Calu3 (cell line): ENCODE data around the gene GSE1. TPM values are rescaled to one million over a fixed set of nuclear protein-coding genes. Genes with fewer than 3 reads are reported as not detected.

ENCODE experiments used
- Bru-seq: library from RNA; stranded (reverse); fragments of 400-500 nt; gene quantifications from one replicate; lab custom pipeline; 2021; lab: Mats Ljungman, UMichigan
- BruChase-seq, 2 experiments: library from RNA; stranded (reverse); fragments of 400-500 nt; gene quantifications; one replicate each; lab custom pipeline; 2021; lab: Mats Ljungman, UMichigan
- BruUV-seq: library from RNA; stranded (reverse); fragments of 400-500 nt; replicated peaks from 2 replicates; lab custom pipeline; 2021; lab: Mats Ljungman, UMichigan
- CTCF ChIA-PET: fragments of 300-600 bp; sonication (Branson Sonifier 250); formaldehyde crosslinking; loops from one replicate; lab custom pipeline; 2022; ENCODE audit warnings: antibody characterized with exemption; lab: Charles Lee
- DNase-seq: peaks from one replicate; pipeline ENCODE4 v3.0.0; 2022
- H3K27ac Mint-ChIP-seq: one replicate; pipeline ENCODE4 v1.8.0; 2022; ENCODE audit warnings: mixed read lengths; ENCODE audit not compliant: unreplicated experiment
- H3K27me3 Mint-ChIP-seq: one replicate; pipeline ENCODE4 v1.8.0; 2022; ENCODE audit warnings: mixed read lengths; ENCODE audit not compliant: unreplicated experiment
- H3K36me3 Mint-ChIP-seq: one replicate; pipeline ENCODE4 v1.8.0; 2022; ENCODE audit warnings: mild to moderate bottlenecking, moderate library complexity, mixed read lengths; ENCODE audit not compliant: insufficient read depth, unreplicated experiment
- H3K4me1 Mint-ChIP-seq: one replicate; pipeline ENCODE4 v1.8.0; 2022; ENCODE audit warnings: mild to moderate bottlenecking, low read depth, mixed read lengths; ENCODE audit not compliant: unreplicated experiment
- H3K4me3 Mint-ChIP-seq: one replicate; pipeline ENCODE4 v1.8.0; 2022; ENCODE audit warnings: mild to moderate bottlenecking, low read depth, moderate library complexity, mixed read lengths; ENCODE audit not compliant: unreplicated experiment
- H3K9me3 Mint-ChIP-seq: one replicate; pipeline ENCODE4 v1.8.0; 2022; ENCODE audit warnings: low read depth, mixed read lengths; ENCODE audit not compliant: unreplicated experiment
- intact Hi-C: fragments of 100-400 bp; cut with micrococcal nuclease; formaldehyde crosslinking; loops from one replicate; pipeline ENCODE4 v1.10.0; 2022; ENCODE audit not compliant: unreplicated experiment
- long read RNA-seq: library from polyadenylated mRNA; stranded (forward); transcript quantifications from one replicate; pipeline ENCODE4 v2.0.0, GENCODE V29; 2022
- total RNA-seq: library from RNA; stranded (reverse); gene quantifications from 2 replicates; pipeline ENCODE4 v1.2.3, GENCODE V29; 2022
- TF ChIP-seq, protein P1 (sequence below): fragments of 200-600 bp; IDR thresholded peaks from one replicate; pipeline ENCODE4 v1.8.0; 2022; ENCODE audit warnings: antibody characterized with exemption; ENCODE audit not compliant: unreplicated experiment

The GSE1 gene
- total RNA-seq, result 45.3 and 46.2 TPM in 2 replicates
- Bru-seq, nascent RNA, result percentile 65 among the genes with signal in this experiment
- BruChase-seq, experiment 1, labeled RNA remaining after a 6-hour chase, result percentile 72 among the genes with signal in this experiment
- BruChase-seq, experiment 2, labeled RNA remaining after a 2-hour chase, result percentile 76 among the genes with signal in this experiment
- long read RNA-seq, full-length matches to known transcripts, result 2 of 14 reads
- long read RNA-seq, partial matches to known transcripts, result 7 of 14 reads
- long read RNA-seq, other reads (novel, unspliced or antisense), result 5 of 14 reads

DNA sequence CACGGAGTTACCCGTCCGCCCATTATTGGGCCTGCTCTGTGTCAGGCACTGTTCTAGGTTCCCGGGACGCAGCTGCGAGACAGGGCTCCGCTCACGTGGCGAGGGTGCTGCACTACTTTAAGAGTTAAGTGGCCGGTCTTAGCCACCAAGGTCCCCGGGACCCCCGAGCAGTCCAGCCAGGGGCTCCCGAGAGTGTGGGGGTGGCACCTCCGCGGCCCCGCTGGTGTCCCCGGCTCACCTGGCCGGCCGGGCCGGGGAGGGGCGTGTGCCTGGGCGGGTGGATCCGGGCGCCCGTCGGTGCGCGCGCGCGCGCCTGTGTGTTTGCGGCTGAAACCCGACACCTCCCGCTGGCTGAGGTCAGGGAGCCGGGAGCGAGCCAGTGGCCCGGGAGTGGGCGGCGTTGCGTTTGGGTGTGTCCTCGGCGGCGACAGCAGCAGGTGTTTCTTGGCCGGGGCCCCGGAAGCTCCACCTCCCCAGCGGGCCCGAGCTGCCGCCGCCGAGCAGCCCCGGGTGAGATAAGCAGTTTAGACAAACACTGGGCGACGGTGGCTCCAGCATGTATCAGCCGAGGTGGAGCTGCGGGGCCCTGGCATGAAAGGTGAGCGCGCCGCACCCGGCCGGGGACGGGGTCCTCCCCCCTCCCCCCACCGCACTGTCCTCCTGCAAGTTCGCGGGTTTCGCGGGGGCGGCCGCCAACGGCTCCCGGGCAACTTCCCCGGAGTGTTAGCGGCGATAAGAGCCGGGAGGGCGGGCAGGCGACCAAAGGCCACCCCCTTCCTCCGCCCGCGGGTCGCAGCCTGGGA, at the start of gene GSE1:
TSS of gene GSE1 (plus strand) at position 522 of the 803 bp plus-strand sequence. CDS start at position 592, 70 bp downstream.
- H3K9me3 Mint-ChIP-seq, result no peaks in the 10 kb centered on the region
- peak; percentile 99 for DNase-seq
- peak within 1 kb of the TSS; percentile 76 for H3K4me3 Mint-ChIP-seq
- peaks cover 20% of the 10 kb centered on the region for H3K27me3 Mint-ChIP-seq
- peak within 1 kb of the TSS; percentile 33 for H3K27ac Mint-ChIP-seq
- H3K36me3 Mint-ChIP-seq, result peaks cover 49% of the 10 kb centered on the region
- intact Hi-C loops, result loop anchor here (5.0 to 10.0 kb wide), 2 partner anchors 56 to 218 kb away; no protein-coding TSS in a partner anchor
- TF ChIP-seq, protein P1, sequence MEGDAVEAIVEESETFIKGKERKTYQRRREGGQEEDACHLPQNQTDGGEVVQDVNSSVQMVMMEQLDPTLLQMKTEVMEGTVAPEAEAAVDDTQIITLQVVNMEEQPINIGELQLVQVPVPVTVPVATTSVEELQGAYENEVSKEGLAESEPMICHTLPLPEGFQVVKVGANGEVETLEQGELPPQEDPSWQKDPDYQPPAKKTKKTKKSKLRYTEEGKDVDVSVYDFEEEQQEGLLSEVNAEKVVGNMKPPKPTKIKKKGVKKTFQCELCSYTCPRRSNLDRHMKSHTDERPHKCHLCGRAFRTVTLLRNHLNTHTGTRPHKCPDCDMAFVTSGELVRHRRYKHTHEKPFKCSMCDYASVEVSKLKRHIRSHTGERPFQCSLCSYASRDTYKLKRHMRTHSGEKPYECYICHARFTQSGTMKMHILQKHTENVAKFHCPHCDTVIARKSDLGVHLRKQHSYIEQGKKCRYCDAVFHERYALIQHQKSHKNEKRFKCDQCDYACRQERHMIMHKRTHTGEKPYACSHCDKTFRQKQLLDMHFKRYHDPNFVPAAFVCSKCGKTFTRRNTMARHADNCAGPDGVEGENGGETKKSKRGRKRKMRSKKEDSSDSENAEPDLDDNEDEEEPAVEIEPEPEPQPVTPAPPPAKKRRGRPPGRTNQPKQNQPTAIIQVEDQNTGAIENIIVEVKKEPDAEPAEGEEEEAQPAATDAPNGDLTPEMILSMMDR, result no peak
- peaks cover 25% of the 10 kb centered on the region for H3K4me1 Mint-ChIP-seq
- CTCF ChIA-PET, result interaction anchor here (0.5 to 1.2 kb wide), 12 partner anchors 9 to 960 kb away, joined by 3 to 8 read pairs (median 4); no protein-coding TSS in a partner anchor
- BruUV-seq, result no TSS peak

DNA sequence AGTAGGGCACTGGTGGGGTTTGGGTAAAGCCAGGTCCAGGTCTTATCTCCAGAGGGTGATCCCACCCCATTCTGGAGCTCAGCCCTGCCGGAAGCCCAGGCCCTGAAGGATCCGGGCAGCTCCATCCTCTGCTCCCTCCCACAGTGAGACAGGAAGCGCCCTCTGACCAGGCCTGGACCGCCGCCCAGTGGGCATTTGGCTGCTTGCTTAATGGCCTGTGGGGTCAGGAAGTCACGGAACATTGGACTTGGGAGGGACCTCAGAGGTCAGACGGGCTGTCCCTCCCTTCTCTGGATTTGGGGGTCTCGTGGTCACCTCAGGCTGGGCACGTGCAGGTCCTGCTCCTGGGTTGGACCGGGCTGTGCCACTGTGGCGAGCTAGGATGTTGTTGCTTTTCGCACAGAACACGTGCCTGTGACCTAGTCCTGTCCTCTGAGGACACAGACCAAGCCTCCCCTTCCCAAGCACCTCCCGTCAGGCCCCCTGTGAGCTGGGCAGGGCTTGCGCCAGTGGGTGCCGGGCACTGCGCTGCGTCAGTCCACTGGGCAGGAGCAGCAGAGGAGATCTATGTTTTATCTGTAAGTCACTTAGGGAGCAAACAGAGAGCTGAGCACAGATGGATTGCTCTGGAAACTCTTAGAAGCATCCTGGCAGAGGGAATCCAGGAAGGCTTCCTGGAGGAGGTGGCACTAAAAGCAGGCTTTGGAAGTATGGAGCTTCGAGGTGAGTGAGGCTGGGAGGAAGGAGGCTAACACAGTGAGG, 49.4 kb upstream of the GSE1 start:
- TF ChIP-seq, protein P1, result no peak
- Mint-ChIP-seq H3K27ac (no peak overlapping the region), H3K36me3 (peaks cover 1% of the 10 kb centered on the region), H3K27me3 (peaks cover 13% of the 10 kb centered on the region), H3K9me3 (no peaks in the 10 kb centered on the region), H3K4me3 (no peak overlapping the region), H3K4me1 (peaks cover 15% of the 10 kb centered on the region)
- intact Hi-C loops, result no loop called here
- no TSS peak for BruUV-seq
- CTCF ChIA-PET, result interaction anchor here (0.6 to 2.3 kb wide), 21 partner anchors 9 to 194 kb away, joined by 3 to 28 read pairs (median 5); no protein-coding TSS in a partner anchor
- DNase-seq, result peak; percentile 81

DNA sequence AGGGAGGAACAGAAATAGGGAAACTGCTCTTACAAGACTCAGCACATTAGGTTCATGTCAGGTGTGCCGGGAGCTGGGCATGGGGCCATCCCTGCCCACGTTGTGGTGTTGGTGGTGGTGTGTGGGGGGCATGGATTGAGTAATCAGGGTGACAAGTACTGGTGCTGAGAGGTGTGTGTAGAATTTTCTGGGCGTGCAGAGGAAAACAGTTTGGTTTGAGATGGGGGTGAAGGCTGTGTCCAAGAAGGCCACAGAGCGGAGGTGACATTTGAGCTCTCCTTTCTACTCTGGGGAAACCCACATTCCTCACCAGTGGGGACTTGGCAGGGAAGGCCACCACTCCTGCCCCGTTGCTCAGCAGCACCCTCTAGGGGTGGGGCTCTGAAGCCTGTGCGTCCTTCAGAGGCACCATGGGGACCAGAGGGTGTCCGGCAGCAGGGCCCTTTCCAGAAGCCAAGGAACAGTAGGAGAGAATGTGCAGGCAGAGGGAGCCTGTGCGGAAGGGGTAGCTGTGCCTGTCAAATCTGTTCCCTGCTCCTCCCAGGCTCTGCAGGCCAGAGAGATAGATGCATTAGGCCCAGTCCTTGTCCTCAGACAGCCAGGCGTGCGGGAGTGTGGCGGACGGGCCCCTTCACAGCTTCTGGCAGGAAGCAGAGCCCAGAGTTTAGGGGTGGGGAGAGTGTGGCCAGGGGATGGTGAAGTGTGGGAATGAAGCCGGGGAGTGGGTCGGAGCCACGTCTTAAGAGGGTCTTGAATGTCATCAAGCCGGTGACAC, 48.7 kb upstream of the GSE1 start:
- CTCF ChIA-PET, result interaction anchor here (0.6 to 2.3 kb wide), 13 partner anchors 10 to 169 kb away, joined by 3 to 28 read pairs (median 8); no protein-coding TSS in a partner anchor
- Mint-ChIP-seq H3K27me3 (peaks cover 13% of the 10 kb centered on the region), H3K9me3 (no peaks in the 10 kb centered on the region), H3K27ac (peak overlapping the region; percentile 5), H3K36me3 (no peaks in the 10 kb centered on the region), H3K4me3 (no peak overlapping the region), H3K4me1 (peaks cover 14% of the 10 kb centered on the region)
- peak; percentile 75 for DNase-seq
- BruUV-seq, result no TSS peak
- intact Hi-C loops, result no loop called here
- TF ChIP-seq, protein P1, result peak; percentile 85
